ENCODE results near the gene THYN1.
A peak's percentile ranks its signal among the peaks of the same experiment; 100 is the strongest.
"Not testable (repeated sequence)": the region's sequence is repeated elsewhere in the genome, so short reads cannot be mapped to it uniquely, and the experiment has no call there.

Gene THYN1

DNA sequence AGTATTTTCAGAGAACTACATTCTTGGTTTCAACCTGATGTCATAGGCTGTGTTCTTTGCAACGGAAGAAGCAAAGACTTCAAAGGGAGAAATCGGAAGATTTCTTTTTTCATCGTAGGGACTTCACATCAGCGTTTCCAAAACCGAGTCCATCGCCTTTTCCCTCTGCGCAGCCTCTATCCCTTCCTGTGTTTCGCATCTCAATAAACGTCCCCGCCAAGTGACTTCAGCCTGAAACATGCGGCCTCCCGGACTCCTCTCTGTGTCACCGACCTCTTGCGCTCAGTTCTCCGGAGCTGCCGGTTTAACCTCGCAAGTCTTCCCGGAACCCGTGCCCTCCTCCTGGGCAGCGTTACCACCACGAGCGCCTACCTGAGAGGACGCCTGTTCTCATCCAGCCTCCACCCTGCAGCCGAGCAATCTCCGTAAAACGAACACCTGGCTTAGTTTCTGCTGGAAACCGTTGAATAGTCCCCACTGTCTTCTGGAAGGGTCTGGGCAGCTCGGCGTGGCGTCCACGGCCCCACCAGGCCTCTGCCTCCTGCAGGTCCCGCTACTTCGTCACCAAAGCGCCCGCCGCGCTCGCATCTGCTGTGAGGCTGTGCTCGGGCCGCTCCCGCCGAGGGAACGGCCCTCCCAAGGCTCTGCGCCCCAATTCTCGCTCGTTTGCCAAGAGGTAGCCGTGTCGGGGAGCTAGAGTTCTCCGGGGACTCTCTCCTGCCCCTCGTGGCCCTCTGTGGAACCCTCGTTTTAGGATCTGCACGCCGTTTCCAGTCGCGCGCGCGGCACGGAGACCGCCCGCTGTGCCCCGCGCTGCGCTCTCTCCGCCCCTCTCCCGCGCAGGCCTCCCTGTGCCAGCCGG is 22.6 kb upstream of the THYN1 start, which contains the start of gene GLB1L3:
Gene GLB1L3 (plus strand): TSS at position 846 of the 862 bp plus-strand sequence. CDS start 362 bp downstream, outside the sequence.
- peak; percentile 33 to 65 (median 57) for DNase-seq (ENCODE audit: low read depth in 3 of 3, low spot score in 1 of 3)

DNA sequence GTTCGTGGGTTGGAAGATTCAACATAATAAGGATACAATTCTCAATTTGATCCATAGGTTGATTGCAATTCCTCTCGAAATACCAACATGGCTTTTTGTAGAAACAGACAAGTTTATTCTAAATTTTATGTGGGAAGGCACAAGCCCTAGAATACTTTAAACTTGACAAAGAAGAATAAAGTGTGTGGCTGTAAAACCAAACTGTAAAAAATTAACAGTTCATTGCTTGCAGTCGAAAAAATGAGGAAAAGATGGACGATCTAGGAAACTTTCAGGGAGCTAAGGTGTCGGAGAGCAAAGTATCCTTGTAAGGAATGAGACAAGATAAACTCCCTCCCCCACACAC is 22.0 kb upstream of the THYN1 start:
- no peak for DNase-seq (ENCODE audit: low read depth in 3 of 3, low spot score in 1 of 3)

DNA sequence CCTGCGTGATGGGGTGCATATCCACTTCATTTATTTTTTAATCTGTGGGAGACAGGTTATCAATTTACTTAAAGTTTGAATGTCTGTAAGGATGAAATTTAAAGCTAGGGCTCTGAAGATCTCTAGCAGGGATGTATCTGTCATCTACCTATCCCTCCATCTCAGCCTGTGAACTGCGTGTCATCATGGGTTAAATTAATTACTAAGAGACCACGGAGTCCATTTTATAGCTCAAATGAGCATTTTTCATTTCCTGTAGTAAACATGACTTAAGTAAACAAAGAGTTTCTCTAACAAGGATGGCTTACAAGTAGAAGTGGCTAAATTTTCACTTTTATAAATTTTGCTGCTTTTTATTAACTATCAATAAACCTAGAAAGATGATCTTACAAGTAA is 20.2 kb upstream of the THYN1 start:
- DNase-seq (ENCODE audit: low read depth in 3 of 3, low spot score in 1 of 3), result no peak

DNA sequence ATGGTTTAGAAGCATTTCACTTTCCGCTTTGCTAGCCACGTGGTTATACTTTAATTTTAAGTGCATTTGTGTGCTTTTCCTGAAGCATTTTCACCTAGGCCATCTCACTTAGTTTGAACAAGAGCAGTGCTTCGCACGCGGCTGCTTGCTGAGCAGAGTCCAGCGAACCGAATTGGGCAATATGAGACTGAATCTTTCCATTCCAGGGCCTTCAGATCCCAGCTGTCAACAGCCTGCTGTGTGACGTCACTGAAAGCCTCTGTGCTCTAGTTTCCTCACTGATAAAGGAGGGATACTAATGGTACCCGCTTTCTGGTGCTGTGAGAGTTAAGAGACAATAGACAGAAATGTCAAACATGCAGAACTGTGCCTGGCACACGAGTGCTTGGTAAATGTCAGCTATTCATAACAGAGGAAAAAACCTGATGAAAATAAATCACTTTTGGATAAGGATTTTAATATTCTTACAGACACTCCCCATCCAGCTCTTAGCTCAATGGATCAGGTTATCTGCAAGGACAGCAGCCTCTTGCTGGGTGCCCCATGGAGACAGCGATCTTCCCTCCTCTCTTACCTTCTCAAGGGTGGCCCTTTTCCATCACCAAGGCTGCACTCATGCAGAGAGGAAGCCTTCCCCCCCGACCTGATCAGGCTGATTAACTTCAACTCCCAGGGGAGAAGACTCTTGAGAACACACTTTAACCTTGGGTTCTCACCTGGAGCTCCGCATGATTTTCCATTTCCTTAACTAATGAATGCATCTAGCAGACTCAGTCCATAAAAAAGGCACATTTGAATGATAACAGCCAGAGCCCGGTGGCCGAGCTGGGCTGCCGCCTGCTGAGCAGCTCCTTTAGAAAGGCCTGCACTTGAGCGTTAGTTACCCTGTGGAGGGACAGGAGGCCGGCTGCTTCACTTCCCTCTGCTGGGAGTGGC is 19.5 kb upstream of the THYN1 start:
- no peak for DNase-seq (ENCODE audit: low read depth in 3 of 3, low spot score in 1 of 3)

DNA sequence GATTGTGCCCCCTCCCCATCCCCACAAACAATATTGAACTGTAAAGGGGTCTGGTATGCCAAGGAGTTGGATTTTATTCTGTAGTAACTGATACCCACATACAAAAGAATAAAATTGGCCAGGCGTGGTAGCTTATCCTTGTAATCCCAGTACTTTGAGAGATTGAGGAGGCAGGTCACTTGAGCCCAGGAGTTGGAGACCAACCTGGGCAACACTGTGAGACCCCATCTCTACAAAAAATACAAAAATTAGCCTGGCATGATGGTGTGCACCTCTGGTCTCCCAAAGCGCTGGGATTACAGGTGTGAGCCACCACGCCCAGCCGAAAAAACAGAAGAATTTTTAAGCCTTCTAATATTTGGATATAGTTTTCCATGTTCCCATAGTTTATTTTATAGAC is 18.8 kb upstream of the THYN1 start:
- DNase-seq (ENCODE audit: low read depth in 3 of 3, low spot score in 1 of 3), result no peak

DNA sequence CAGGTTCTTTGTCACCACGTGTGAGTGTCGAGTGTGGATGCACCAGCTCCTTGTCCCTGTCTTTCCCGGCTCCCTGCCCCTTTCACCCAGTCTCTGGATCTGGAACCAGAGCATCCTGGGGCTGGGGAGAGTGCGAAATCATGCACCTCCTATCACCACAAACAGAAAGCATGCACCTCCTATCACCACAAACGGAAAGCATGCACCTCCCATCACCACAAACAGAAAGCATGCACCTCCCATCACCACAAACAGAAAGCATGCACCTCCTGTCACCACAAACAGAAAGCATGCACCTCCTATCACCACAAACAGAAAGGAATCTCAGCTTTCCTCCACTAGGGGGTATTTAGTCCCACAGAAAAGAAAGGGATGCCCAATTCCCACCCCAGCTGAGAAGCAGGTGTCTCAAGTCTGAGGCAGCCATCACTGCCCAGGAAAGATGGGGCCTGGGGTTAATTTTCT is 17.1 kb upstream of the THYN1 start:
- no peak for DNase-seq (ENCODE audit: low read depth in 3 of 3, low spot score in 1 of 3)

DNA sequence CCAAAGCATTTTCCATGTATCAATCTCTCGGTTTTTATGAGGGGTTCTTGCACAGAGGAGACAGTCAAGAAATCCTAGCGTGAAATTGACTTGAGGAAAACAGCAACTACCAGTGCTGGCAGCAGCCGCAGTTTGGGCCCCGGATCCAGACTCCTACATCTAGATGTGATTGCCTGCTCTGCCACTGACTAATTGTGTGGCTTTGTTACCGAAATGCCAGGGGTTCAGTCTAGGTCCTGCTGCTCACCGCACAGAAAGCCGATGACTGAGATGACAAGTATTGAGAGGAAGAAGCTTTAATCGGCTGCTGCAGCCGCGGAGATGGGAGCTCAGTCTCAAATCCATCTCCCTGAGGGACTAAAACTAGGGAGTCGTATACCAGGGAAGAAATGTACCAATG is 14.8 kb upstream of the THYN1 start:
- DNase-seq (ENCODE audit: low read depth in 3 of 3, low spot score in 1 of 3), result no peak

DNA sequence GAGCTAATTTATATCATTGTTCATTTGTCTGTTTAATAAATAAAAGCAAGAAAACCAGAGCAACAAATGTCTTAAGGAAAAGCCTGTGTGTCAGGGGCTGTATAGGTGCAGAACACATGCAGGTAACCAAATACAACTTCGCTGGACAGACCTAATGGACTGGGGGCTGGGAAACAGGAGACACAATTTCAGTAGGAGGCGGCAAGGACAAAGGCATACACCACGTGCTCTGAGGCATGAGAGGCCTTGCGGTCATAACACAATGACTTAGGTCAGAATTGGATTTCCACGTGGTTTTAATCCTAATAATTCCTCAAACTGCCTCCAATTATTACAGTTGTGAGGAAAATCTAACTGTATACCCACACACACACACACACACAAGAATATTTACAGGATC is 14.3 kb upstream of the THYN1 start:
- DNase-seq (ENCODE audit: low read depth in 3 of 3, low spot score in 1 of 3), result no peak

DNA sequence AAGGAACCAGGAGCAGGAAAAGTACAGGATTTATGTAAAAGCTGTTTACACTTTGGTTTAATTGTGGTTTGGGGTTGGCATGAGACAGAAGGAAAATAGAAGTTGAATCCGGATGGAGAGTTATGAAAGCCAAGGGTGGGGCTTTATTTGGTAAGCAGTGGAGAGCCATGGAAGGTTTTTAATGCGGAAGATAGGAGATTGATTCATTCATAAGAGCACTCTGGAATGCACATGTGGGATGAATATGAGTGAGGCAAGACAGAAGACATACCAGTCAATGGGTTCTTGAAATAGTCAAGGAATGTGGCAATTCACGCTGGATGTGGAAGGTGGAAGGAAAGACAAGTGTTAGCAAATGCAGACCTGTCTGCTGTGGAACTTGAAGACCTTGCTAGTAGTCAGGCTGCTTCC is 13.7 kb upstream of the THYN1 start:
- DNase-seq (ENCODE audit: low read depth in 3 of 3, low spot score in 1 of 3), result no peak

DNA sequence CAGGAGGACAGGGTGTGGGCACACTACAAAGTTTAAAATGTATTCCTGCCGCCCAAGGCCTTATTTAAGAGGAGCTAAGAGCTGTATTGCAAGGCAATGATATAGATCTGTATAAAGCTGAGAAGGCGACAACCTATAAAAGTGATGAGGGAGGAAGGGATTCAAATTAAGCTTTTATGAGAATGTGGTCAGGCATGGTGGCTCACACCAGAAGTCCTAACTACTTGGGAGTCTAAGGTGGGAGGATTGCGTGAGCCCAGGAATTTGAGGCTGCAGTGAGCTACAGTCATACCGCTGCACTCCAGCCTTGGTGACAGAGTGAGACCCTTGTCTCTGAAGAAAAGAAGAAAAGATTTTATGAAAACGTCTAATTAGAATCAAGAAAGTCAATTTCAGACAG is 13.3 kb upstream of the THYN1 start:
- no peak for DNase-seq (ENCODE audit: low read depth in 3 of 3, low spot score in 1 of 3)

DNA sequence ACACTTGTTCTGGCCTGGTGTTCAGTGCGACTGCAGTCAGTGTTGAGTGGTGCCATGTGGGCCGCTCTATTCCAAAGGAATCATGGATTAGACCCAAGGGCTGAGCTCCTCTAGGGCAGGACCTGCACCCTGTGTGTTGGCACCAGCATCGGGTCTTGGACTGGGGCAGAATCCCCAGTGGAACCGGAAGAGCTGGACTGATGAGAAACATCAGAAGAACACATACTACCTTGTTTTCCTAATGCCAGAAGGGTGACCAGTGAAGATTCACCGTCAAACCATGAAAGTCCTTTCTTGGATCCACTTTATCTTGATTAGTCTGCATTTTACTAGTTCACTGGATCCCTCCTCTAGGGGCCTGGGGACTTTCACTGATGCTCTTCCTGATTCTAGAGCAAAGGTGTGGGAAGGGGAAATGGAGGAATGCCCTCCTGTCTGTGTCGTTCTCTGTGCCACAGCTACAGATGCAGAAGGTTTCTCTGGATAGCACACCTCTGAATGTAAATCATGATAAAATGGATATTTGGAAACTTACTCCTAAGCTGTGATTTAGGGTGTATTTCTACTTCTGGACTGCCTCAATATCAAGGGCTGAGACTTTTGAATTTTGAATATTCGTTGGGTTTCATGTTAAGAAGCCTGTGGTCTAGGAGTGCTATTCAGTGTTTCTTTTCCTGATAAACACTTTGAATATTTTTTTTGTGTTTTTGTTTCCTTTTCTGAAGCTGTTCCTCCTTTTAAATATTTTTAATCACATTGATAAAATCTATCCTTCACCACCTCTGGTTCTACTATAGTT is 12.0 kb upstream of the THYN1 start:
- no peak for DNase-seq (ENCODE audit: low read depth in 3 of 3, low spot score in 1 of 3)

DNA sequence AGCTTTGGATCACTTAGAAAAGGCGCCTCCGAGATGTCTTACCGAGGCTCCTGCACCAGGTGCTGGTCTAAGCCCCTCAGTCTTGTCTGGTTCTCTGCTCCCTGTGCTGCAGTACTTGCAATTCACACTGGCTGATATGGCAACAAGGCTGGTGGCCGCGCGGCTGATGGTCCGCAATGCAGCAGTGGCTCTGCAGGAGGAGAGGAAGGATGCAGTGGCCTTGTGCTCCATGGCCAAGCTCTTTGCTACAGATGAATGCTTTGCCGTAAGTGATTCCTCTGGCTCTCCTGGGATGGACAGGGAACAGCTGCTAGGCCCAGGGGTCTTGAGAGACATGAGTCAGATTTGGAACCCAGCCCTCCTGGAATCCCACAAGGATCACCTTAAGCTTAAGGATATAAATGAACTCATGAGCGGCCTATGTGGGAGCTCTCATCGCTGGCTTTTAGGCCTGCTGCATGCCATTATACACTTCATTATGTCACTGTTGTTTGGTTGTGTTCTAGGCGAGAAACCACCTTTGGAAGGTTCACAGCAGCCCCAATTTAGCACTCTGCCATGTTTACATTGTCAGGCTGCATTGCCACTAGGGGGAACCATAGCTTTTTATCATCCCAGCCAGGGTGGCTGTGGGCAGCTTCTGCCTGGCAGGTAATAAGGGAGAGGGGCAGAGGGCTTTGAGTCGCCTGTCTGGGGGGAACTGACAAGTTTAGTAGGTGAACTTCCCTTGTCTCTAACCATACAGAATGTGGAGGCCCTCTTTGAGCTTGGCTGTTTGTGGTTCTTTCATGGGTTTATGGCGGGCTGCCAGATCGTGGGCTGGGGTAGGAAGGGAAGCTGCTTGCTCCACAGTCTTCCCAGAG is 8.7 kb upstream of the THYN1 start:
- DNase-seq (ENCODE audit: low read depth in 3 of 3, low spot score in 1 of 3), result no peak

DNA sequence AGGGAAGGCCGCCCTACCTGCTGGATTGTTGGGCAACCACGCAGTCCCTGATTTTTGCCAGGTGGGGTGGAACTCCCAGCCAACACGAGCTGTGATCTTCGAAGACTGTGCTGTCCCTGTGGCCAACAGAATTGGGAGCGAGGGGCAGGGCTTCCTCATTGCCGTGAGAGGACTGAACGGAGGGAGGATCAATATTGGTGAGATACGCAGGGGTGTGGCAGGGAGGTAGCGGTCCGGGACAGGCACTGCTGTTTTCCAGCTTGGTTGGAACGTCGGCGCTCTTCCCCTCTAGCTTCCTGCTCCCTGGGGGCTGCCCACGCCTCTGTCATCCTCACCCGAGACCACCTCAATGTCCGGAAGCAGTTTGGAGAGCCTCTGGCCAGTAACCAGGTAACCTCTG is 7.8 kb upstream of the THYN1 start:
- no peak for DNase-seq (ENCODE audit: low read depth in 3 of 3, low spot score in 1 of 3)

DNA sequence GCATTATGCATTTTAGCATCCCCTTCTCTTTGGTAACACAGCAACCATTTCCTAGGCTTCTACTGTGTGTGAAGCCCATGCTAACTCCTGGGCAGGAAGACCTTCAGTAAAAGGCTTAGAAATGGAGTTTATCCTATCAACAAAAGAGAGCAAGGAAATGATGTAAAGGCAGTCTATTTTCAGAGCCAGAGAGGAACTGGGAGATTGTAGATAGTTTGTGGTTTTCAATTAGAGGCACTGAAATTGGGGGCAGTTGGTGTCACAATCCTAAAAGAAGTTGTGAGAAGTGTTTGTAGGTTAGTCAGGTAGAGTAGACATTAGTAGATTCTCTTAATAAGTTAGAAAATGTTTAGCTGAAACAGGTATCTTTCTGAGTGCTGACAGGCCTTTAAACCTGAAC is 7.4 kb upstream of the THYN1 start:
- no peak for DNase-seq (ENCODE audit: low read depth in 3 of 3, low spot score in 1 of 3)

DNA sequence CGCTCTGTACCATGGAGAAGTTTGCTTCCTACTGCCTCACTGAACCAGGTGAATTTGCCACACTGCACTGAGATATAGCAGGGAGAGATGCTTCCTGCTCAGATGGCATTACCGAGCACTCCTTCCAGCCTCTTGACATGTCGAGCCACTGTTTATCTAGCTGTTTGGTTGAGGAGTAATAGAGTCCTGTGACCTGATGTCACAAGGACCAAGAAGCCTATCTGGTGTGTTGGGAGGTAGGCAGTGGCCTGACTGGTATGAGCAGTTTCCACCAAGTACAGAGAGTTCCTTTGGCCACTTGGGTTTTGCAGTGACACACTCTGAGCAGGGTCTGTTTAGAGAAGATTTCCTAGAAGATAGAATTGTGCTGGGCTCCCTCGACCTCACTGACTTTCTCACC is 5.4 kb upstream of the THYN1 start:
- DNase-seq (ENCODE audit: low read depth in 3 of 3, low spot score in 1 of 3), result no peak

DNA sequence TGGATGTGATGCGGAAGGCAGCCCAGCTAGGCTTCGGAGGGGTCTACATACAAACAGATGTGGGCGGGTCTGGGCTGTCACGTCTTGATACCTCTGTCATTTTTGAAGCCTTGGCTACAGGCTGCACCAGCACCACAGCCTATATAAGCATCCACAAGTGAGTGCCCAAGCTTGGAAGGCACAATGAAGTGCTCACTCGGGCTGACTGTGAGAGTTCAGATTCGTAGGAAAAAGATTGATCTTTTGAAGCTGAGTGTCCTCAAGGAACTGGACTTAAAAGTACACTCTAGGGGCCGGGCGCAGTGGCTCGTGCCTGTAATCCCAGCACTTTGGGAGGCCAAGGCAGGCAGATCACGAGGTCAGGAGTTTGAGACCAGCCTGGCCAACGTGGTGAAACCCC is 3.9 kb upstream of the THYN1 start:
- no peak for DNase-seq (ENCODE audit: low read depth in 3 of 3, low spot score in 1 of 3)

DNA sequence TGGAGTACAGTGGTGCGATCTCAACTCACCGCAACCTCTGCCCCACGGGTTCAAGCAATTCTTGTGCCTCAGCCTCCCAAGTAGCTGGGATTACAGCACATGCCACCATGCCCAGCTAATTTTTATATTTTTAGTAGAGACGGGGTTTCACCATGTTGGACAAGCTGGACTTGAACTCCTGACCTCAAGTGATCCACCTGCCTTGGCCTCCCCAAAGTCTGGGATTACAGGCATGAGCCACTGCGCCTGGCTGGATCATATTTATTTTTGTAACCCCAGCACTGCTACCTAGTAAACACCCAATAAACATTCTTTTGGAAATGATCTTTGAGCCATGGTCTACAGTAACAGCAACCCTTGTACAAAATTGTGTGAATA is 2.0 kb upstream of the THYN1 start:
- DNase-seq (ENCODE audit: low read depth in 3 of 3, low spot score in 1 of 3), result not testable (repeated sequence)

DNA sequence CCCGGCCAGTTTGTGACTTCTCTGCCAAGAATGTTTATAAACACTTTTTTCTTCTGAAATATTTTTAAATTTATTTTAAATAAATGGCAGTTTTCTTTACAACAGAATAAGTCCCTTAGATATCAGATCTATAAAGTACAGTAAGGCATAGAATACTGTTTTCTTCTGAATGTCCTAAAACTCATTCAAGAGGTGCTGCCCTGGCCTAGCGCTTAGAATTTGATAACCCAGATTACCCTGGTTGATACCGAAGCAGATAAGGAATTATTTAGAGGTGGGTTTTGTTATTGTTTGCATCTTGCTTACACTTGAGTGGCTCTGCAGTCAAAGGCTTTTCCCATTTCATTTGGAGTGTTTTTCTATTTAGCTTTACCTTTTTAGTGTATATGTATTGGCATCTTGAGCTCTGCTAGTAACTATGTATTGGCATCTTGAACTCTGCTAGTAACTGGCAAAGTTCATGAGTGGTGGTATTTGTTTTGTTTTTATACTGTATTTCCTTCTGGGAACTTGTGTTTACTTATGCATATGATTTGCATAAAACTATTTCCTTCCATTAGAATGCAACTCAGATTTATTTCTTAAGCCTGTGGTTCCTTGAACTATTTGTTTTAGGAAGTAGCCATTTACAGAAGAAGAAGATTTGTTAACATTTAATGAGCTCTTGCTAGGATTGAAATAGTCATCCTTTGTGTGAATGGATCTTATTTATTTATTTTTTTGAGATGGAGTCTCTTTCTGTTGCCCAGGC is 1.5 kb upstream of the THYN1 start:
- no peak for DNase-seq (ENCODE audit: low read depth in 3 of 3, low spot score in 1 of 3)

DNA sequence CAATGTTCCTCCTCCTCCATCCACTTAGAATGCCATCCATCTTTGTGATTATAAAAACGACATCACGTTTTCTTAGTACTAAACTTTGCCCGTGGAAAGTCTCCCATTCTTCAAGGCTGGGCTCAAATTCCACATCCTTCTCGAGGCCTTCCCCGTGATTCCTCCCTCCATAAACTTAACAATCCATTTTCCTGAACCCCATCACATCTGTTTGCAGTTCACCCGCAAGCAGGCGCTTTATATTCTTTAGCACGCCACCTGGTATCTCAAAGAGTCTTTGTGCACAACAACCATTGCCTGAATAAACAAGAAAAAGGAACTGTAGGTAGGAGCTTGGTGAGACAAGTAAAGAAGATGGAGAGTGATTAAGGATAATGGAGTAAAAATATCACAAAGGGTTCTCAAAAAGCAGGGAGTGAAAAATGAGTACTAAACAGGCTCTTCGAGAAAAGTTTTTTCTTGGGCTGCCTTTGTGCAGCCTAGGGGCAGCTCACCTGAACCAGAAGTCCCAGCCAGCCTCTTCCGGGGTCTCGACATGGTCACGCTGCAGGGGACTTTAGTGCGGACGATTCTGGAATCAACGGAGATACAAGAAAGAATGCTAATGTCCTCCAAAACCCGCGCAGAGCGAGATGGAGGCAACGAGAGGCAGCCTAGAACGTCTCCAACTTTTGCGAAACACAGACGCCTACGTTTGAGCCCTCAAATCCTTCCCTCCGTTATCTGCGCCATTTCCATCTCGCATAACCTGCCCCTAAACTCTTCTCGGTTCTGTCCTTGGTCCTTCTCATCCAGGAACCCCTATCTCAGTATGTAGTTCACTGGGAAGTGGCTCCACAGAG is 585 bp downstream of the THYN1 start:
- no peak for DNase-seq (ENCODE audit: low read depth in 3 of 3, low spot score in 1 of 3)

Data from stimulated activated CD4-positive, alpha-beta T cell treated with anti-CD3 and anti-CD28 coated beads, TNF-alpha, amount 100 ng/mL, for 1 hour (primary cell).